ENCODE measurements around the gene LDOC1.
"Not testable (repeated sequence)": the region's sequence is repeated elsewhere in the genome, so short reads cannot be mapped to it uniquely, and the experiment has no call there.

Gene LDOC1

GRCh38 chrX:141164406-141164805 is 12.5 kb downstream of the LDOC1 start:
- Histone ChIP-seq H3K4me3 (ENCODE audit: low read depth in 1 of 2, low read length in 2 of 2) (no peak overlapping the region), H3K9me3 (ENCODE audit: control insufficient read depth in 1 of 2, low read length in 2 of 2) (no peaks in the 10 kb centered on the region), H3K27ac (ENCODE audit: low read depth, low read length) (no peak overlapping the region)

DNA sequence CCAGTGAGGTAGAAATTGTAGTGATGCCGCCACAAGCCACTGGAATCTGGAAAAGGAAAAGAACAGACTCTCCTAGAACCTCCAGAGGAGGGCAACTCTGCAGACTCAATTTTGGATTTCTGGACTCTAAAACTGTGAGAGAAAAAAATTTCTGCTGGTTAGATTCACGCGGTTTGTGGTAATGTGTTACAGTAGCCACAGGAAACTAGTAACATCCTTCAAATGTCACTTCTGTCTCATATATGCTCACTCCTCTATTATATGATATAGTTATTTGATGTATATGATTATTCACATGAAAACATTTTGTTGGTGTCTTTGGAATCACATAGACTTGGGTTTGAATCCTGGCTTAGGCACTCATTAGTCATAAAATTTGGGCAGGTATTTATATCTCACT is 18.8 kb downstream of the LDOC1 start:
- Histone ChIP-seq H3K9ac (ENCODE audit: low read depth in 1 of 2, low read length in 2 of 2) (no peak overlapping the region), H3K27ac (ENCODE audit: low read depth, low read length) (no peak overlapping the region), H3K9me3 (ENCODE audit: control insufficient read depth in 1 of 2, low read length in 2 of 2) (no peaks in the 10 kb centered on the region), H3K4me1 (ENCODE audit: control insufficient read depth in 1 of 2, insufficient read depth in 2 of 2, low read length in 2 of 2) (no peaks in the 10 kb centered on the region), H3K27me3 (ENCODE audit: control insufficient read depth in 1 of 2, insufficient read depth in 2 of 2, low read length in 2 of 2) (no peaks in the 10 kb centered on the region), H3K36me3 (ENCODE audit: control insufficient read depth in 1 of 2, insufficient read depth in 2 of 2, low read length in 2 of 2) (no peaks in the 10 kb centered on the region), H3K4me3 (ENCODE audit: low read depth in 1 of 2, low read length in 2 of 2) (no peak overlapping the region)

More at GRCh38 chrX:141164406-141164805, 12.5 kb downstream of the LDOC1 start:
- no peak overlapping the region for H3K9ac ChIP-seq (ENCODE audit: low read depth in 1 of 2, low read length in 2 of 2)
- no peaks in the 10 kb centered on the region for H3K27me3 ChIP-seq (ENCODE audit: control insufficient read depth in 1 of 2, insufficient read depth in 2 of 2, low read length in 2 of 2)
- no peaks in the 10 kb centered on the region for H3K4me1 ChIP-seq (ENCODE audit: control insufficient read depth in 1 of 2, insufficient read depth in 2 of 2, low read length in 2 of 2)
- H3K36me3 ChIP-seq (ENCODE audit: control insufficient read depth in 1 of 2, insufficient read depth in 2 of 2, low read length in 2 of 2) = no peaks in the 10 kb centered on the region

GRCh38 chrX:141155231-141155630 is 21.7 kb downstream of the LDOC1 start:
- H3K4me3 ChIP-seq (ENCODE audit: low read depth in 1 of 2, low read length in 2 of 2); H3K9ac ChIP-seq (ENCODE audit: low read depth in 1 of 2, low read length in 2 of 2); H3K9me3 ChIP-seq (ENCODE audit: control insufficient read depth in 1 of 2, low read length in 2 of 2); H3K27me3 ChIP-seq (ENCODE audit: control insufficient read depth in 1 of 2, insufficient read depth in 2 of 2, low read length in 2 of 2); H3K4me1 ChIP-seq (ENCODE audit: control insufficient read depth in 1 of 2, insufficient read depth in 2 of 2, low read length in 2 of 2); H3K36me3 ChIP-seq (ENCODE audit: control insufficient read depth in 1 of 2, insufficient read depth in 2 of 2, low read length in 2 of 2); H3K27ac ChIP-seq (ENCODE audit: low read depth, low read length): not testable (repeated sequence)

DNA sequence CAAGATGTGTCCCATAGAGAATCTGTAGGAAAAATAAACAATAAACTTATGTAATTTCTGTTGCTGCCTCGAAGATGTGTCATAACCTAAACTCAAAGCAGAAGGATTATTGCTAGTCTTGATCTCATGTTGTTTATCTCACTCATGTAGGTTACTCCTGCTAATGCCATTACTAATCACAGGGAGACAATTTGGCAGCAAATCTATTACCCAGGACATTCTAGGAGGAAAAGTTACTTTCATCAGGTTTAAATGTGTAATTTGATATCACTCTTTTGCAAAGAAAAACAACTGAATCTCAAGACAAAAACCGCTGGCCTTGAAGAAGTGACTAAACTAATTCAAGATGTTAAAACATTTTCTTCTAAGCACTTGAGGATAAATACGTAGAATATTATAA is 34.0 kb downstream of the LDOC1 start:
- Histone ChIP-seq H3K36me3 (ENCODE audit: control insufficient read depth in 1 of 2, insufficient read depth in 2 of 2, low read length in 2 of 2) (no peaks in the 10 kb centered on the region), H3K4me3 (ENCODE audit: low read depth in 1 of 2, low read length in 2 of 2) (no peak overlapping the region), H3K27ac (ENCODE audit: low read depth, low read length) (no peak overlapping the region), H3K9ac (ENCODE audit: low read depth in 1 of 2, low read length in 2 of 2) (no peak overlapping the region), H3K9me3 (ENCODE audit: control insufficient read depth in 1 of 2, low read length in 2 of 2) (no peaks in the 10 kb centered on the region), H3K4me1 (ENCODE audit: control insufficient read depth in 1 of 2, insufficient read depth in 2 of 2, low read length in 2 of 2) (no peaks in the 10 kb centered on the region), H3K27me3 (ENCODE audit: control insufficient read depth in 1 of 2, insufficient read depth in 2 of 2, low read length in 2 of 2) (no peaks in the 10 kb centered on the region)

DNA sequence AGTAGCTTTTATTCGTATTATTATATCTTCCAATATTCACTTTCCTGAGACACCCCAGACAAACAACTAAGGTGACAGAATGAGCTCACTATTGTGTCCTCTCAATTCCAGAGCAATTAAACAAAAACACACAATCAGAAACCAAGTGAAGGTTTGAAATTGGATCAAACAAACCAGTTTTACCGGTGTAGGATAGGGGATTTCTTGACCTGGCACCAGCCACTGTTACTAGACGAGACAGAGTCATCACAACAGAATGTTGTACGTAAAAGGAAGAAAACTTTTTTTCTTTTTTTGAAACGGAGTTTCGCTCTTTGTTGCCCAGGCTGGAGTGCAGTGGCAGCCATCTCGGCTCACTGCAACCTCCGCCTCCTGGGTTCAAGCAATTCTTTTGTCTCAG is 43.7 kb downstream of the LDOC1 start:
- no peak overlapping the region for H3K27ac ChIP-seq (ENCODE audit: low read depth, low read length)
- H3K4me1 ChIP-seq (ENCODE audit: control insufficient read depth in 1 of 2, insufficient read depth in 2 of 2, low read length in 2 of 2) = no peaks in the 10 kb centered on the region
- H3K36me3 ChIP-seq (ENCODE audit: control insufficient read depth in 1 of 2, insufficient read depth in 2 of 2, low read length in 2 of 2) = no peaks in the 10 kb centered on the region
- no peak overlapping the region for H3K9ac ChIP-seq (ENCODE audit: low read depth in 1 of 2, low read length in 2 of 2)
- no peaks in the 10 kb centered on the region for H3K9me3 ChIP-seq (ENCODE audit: control insufficient read depth in 1 of 2, low read length in 2 of 2)
- H3K27me3 ChIP-seq (ENCODE audit: control insufficient read depth in 1 of 2, insufficient read depth in 2 of 2, low read length in 2 of 2) = no peaks in the 10 kb centered on the region
- H3K4me3 ChIP-seq (ENCODE audit: low read depth in 1 of 2, low read length in 2 of 2) = no peak overlapping the region

GRCh38 chrX:141127146-141127545 is 49.8 kb downstream of the LDOC1 start:
- Histone ChIP-seq H3K4me1 (ENCODE audit: control insufficient read depth in 1 of 2, insufficient read depth in 2 of 2, low read length in 2 of 2) (no peaks in the 10 kb centered on the region), H3K9me3 (ENCODE audit: control insufficient read depth in 1 of 2, low read length in 2 of 2) (no peaks in the 10 kb centered on the region), H3K4me3 (ENCODE audit: low read depth in 1 of 2, low read length in 2 of 2) (no peak overlapping the region), H3K27me3 (ENCODE audit: control insufficient read depth in 1 of 2, insufficient read depth in 2 of 2, low read length in 2 of 2) (no peaks in the 10 kb centered on the region), H3K27ac (ENCODE audit: low read depth, low read length) (no peak overlapping the region), H3K36me3 (ENCODE audit: control insufficient read depth in 1 of 2, insufficient read depth in 2 of 2, low read length in 2 of 2) (no peaks in the 10 kb centered on the region), H3K9ac (ENCODE audit: low read depth in 1 of 2, low read length in 2 of 2) (no peak overlapping the region)

Data from duodenal mucosa (tissue), 2 donors.